AG10803 (cell line): ENCODE data around the gene OVOL1.
A peak's percentile ranks its signal among the peaks of the same experiment; 100 is the strongest.

ENCODE experiments used
- DNase-seq: peaks from one replicate; pipeline ENCODE4 v3.0.0; 2010; ENCODE audit warnings: low read depth
- H3K4me3 ChIP-seq: 2 replicates; pipeline ENCODE4 v1.5.1; 2011; ENCODE audit warnings: mild to moderate bottlenecking, low read length, control low read depth
- TF ChIP-seq, protein P1 (sequence below): conservative IDR thresholded peaks from 2 replicates; pipeline ENCODE4 v1.5.1; 2011; ENCODE audit warnings: mild to moderate bottlenecking, low read length, control low read depth, inconsistent platforms

OVOL1 gene

DNA sequence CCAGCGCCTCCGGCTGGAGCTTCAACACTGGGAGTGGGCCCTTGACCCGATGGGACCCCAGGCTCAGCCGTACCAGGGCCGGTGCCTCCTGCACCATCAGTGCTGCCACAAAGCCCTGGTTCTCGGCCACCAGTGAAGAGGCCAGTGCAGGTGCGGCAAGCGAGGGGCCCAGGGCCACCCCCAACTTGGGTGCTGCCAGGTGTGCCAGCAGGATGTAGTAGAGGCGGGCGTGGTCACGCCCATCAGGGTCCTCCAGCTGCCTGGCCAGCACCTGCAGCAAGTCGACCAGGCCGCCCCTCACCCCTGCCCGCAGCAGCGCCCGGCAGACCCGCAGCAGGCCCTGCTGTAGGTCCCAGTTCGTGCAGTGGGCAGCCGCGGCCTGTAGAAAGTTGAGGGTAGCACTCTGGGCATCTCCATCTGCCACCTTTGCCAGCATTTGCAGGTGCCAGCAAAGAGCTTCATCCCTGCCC is 8.4 kb upstream of the OVOL1 start:
- H3K4me3 ChIP-seq, result no peak overlapping the region
- TF ChIP-seq, protein P1, sequence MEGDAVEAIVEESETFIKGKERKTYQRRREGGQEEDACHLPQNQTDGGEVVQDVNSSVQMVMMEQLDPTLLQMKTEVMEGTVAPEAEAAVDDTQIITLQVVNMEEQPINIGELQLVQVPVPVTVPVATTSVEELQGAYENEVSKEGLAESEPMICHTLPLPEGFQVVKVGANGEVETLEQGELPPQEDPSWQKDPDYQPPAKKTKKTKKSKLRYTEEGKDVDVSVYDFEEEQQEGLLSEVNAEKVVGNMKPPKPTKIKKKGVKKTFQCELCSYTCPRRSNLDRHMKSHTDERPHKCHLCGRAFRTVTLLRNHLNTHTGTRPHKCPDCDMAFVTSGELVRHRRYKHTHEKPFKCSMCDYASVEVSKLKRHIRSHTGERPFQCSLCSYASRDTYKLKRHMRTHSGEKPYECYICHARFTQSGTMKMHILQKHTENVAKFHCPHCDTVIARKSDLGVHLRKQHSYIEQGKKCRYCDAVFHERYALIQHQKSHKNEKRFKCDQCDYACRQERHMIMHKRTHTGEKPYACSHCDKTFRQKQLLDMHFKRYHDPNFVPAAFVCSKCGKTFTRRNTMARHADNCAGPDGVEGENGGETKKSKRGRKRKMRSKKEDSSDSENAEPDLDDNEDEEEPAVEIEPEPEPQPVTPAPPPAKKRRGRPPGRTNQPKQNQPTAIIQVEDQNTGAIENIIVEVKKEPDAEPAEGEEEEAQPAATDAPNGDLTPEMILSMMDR, result no peak
- no peak for DNase-seq

DNA sequence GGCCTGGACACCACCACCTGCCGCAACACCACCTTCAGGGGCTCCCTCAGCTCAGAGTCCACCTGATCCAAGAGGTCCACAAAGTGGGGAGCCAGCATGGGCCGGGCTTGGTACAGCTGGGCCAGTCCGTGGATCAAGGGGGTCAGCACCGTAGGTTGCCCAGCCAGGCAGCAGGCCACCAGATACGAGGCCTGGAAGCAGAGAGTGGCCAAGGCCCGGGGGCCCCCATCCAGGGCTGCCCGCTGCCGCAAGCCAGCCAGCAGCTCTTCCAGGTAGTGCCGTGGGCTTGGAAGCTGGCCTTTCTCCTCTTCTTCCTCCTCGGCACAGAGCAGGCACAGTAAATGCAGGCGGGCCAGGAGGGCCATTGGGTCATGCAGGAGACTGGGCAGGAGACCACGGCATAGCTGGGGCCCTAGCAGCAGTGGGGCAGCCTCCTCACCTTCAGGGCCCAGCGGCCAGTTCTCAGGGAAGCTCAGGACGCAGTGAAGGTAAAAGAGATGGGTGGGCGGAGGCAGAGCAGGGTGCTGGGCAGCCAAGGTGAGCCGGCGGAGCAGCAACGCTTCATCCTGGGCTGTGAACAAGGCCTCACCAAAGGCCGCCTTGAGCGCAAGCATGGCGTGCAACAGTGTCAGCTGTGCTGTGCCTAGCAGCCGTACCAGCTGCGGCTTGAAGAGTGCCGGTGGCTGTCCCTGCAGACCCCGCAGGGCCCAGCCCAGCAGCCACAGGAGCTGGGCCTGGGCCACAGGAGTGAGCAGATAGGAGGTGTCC is 7.8 kb upstream of the OVOL1 start:
- DNase-seq, result no peak
- TF ChIP-seq, protein P1, result no peak
- peak overlapping the region; percentile 88 for H3K4me3 ChIP-seq

DNA sequence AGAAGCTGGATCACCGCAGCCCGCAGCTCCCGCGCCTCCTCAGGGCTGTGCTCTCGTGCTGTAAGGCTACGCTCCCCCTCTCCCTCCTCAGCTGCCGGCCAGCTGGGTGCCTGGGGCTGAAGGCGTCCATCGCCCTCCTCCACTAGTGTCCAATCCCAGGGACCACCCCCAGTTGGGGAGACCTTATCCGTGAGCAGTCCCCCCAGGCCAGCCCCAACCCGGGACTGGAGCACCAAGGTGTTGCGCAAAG is 7.3 kb upstream of the OVOL1 start:
- no peak for DNase-seq
- H3K4me3 ChIP-seq, result peak overlapping the region; percentile 88
- TF ChIP-seq, protein P1, result no peak

DNA sequence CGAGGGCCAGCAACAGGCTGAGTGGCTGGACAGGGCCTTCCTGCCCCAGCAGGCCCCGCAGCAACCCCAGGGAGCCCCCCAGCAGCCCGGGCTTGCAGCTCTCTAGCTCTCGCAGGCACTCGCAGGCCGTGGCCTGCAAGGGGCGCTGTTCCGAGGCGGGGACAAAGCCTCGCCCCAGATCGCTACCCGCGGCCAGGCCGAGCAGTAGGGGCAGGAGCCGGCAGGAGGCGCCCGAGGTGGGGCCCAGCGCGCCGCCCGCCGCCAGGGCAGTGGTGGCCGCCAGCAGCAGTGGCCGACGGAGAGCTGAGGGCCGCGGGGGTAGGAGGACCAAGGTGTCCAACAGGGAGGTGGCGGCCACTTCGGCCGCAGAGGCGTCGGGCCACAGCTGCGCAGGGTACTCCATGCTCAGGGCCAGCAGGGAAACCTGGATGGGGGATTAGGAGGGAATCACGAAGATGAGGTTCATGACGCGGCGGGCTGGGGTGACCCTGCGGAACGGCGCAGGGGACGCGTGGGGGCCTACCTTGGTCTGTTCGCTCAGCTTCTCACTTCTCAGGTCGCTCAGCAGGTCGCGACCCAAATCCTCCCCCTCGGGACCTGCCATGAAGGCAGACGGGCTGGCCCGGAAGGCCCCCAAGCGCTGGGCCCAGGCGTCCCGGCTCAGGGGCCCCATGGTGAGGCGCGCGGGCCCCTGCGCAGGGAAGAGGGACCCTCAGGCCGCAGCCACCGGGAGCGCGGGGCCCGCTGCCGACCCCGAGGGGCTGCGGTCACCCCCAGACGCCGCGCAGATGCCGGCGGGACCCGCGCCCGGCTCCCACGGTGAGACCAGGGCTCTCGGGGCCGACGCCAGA is 6.7 kb upstream of the OVOL1 start:
- peak overlapping the region; percentile 88 for H3K4me3 ChIP-seq
- TF ChIP-seq, protein P1, result peak; percentile 57
- DNase-seq, result peak; percentile 73

DNA sequence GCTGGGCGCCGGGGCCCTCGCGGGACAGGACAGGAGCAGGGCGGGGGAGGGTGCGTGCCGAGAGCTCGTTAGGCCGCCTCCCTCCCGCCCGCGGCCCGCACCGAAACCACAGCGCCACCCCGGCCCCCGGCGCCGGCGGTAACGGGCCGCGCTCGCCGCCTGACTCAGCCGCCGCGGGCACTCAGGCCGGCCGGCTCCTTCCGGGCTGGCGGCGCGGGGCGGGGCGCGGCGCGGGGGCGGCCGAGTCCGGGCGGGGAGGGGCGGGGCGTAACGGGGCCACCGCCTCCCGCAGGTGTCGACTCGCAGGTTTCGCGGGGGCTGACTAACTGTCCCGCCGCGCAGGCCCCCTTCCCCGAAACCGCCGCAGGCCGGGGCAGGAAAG is 6.1 kb upstream of the OVOL1 start, which contains the start of gene AP5B1:
Gene AP5B1, minus strand, starts transcription at position 207 of the 382 bp plus-strand sequence. CDS start 385 bp downstream, outside the sequence.
- TF ChIP-seq, protein P1, result no peak
- peak within 1 kb of the TSS; percentile 88 for H3K4me3 ChIP-seq
- DNase-seq, result peak; percentile 49

DNA sequence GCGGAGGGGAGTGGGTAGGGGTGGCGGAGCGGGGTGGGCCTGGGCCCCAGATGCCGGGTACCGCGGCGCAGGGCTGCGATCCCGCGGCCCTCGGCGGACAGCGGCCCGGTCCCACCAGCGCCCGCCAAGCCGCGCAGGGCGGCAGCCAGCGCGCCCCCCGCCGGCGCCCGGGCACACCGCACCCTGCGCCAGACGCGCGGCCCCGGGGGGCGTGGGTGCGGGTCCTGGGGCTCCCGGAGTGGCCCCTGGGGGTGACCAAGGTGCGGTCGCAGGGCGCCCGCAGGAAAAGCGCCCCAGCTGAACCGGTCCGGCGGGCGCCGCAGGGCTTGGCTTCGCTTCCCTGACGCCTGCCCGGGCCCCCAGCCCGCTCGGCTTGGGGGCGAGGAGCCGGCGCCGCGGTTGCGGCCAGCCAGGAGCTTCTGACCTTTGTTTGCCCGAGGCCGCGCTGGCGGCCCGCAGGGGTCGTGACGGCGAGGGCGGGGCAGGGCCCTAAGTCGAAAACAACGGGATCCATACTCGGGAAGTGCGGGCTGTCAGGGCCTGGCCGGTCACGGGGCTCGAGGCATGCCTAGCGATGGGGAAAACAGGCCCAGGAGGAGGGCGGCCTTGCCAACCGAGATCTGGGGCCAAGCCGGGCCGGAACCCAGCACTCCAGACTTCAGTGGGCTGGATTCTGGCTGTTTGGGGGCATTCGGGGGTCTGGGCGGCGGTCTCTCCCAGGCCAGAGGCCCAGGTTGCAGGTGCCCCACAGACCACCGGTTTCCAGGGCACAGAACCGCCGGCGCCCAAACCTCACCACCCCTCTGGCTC is 5.5 kb upstream of the OVOL1 start:
- H3K4me3 ChIP-seq, result peak overlapping the region; percentile 53
- TF ChIP-seq, protein P1, result no peak
- DNase-seq, result no peak
